HG03457 (cell line): ENCODE measurements around the gene RANBP2.

Experiments used
- ATAC-seq: cut with Tn5 transposase; IDR thresholded peaks from one replicate; pipeline ENCODE4 v1.9.1; 2021; ENCODE audit warnings: moderate number of reproducible peaks; ENCODE audit not compliant: unreplicated experiment

RANBP2 gene

GRCh38 chr2:108833219-108833618, 113.9 kb downstream of the RANBP2 start:
- no peak for ATAC-seq

GRCh38 chr2:108834620-108835019, 115.3 kb downstream of the RANBP2 start:
- no peak for ATAC-seq

DNA sequence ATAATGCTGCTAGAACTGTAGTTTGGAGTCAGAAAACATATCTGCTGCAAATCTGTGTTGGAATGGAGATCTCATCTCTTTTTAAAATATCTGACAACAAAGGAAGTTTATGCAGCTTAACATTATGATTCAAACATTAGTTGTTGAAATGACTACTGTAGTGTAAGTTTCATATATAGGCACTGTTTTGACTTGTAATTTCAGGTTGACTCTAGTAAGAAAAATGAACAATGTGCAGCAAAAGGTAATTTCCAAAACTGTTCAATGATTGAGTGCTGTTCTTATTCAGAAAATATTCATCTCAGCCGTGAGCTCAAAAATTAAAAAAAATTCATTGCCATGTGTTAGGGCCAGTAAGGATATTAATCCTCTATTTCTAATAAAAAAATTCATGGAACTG, 115.8 kb downstream of the RANBP2 start:
- no peak for ATAC-seq
